Measurements from ENCODE around the gene FGF18.
A peak's percentile ranks its signal among the peaks of the same experiment; 100 is the strongest.

Gene FGF18

DNA sequence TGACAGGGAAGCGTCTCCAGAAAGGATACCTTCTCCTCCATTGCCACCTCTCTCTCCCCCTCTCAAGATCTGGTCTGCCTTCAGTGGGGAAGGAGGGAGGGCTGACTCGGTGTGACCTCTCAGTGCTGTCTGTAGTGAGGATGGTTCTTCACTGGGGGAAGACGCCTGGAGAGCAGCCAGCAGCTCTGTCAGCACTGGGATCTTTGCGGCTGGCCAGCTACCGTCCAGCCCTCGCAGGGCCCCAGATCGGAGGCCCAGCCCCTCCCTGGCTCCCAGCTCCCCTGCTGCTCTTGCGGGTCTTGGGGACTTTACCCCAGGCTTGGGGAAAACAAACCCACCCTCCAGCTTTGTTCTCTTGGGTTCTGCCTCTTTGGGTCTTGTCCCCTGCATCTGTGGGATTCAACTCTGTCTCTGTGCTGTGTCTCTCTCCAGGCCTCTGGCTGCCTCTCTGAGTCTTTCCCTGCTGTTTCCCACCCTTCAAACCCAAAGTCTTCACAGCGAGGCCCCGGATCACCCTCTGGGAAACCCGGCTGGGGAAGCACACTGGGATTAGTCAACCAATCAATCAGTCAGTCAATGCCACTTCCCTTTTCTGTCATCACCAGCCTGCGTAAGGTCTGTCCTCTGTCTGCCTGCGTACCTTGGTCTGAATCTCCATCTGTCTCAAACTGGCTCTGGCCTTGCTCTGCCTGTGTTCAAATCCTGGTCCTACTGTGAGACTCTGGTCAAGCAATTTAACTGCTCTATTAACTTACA, 23.0 kb downstream of the FGF18 start:
- DNase-seq (ENCODE audit: low read depth): no peak

DNA sequence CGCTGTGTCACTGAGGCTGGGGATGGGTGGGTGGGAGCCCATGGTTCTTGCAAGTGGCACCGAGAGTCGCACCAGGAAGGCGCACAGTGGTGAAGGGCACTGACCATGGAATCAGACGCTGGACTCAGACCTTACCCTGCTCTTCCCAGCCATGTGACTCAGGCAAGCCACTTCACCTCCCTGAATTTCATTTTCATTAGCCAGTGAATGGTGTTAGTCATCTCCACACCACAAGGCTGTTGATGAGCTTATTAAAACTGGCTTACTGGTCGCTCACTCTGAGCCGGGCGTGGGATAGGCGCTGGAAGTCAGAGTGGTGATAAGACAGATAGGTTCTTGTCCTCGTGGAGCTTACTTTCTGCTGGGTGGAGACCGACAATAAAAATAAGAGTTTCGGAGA, 25.1 kb downstream of the FGF18 start:
- no peak for DNase-seq (ENCODE audit: low read depth)

DNA sequence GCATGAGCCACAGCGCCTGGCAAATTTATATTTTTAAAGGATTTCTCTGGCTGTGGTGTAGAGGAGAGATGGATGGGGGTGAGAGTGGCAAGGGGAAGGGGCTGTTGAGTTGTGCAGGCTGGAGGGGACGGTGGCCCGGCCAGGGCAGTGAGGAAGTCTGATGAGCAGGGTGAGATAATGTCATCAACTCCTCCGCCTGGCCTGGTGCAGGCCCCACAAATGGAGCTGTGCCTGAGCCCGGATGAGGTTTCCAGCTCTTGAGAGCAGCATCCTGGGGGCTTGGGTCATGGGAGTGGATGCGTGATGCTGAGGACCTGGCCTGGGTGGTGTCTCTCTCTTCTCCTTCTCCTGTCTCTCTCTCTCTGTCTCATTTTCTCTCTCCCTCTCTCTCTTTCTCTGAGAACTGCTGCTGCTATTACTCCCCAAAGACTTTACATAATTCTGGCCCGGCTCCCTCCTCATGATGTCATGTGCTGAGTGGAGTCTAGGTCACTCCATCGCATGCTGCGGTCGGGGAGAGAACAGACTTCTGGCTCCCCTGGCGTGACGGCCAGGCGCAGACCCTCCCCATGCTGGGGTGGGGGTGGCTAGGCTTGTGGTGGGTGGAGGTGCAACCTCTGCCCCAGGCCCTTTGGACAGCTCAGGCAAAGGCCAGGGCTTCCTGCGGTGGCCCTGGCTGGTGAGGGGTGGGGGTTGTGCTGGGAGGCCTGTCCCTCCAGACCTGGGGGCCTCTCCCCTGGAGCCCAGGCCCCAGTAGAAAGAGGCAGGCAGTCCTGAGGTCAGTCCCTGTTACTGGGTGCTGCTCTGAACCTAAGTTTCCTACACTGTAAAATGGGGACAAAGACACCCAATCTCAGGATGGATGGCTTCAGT, 26.4 kb downstream of the FGF18 start:
- DNase-seq (ENCODE audit: low read depth): no peak

GRCh38 chr5:171447226-171447625, 27.8 kb downstream of the FGF18 start:
- no peak for DNase-seq (ENCODE audit: low read depth)

DNA sequence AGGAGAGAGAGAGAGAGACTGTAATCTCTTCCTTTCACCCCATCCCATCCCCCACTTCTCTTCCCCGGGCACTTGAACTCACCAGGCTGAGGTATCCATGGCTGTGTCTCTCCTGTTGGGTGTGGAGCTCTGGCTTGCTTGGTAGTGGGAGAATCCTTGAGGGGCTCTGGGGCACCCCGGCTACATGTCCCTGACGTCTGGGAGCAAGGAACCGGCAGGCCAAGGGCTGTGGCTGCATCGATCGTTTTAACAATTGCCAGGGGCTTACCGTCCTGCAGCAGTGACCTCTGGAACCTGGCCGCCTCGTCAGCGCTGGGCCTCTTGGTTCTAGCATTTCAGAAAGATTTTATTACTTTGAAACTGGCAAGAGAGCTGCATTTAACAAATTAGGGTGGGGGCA, 30.0 kb downstream of the FGF18 start:
- DNase-seq (ENCODE audit: low read depth): no peak

- DNase-seq (ENCODE audit: low read depth): peak; percentile 13
Observed at GRCh38 chr5:171450423-171451331, 31.2 kb downstream of the FGF18 start.

- DNase-seq (ENCODE audit: low read depth): no peak
Observed at GRCh38 chr5:171451421-171451820, 32.0 kb downstream of the FGF18 start.

GRCh38 chr5:171453056-171453725, 33.7 kb downstream of the FGF18 start:
- no peak for DNase-seq (ENCODE audit: low read depth)

GRCh38 chr5:171453988-171454387, 34.5 kb downstream of the FGF18 start:
- DNase-seq (ENCODE audit: low read depth): no peak

- DNase-seq (ENCODE audit: low read depth): no peak
Observed at GRCh38 chr5:171454549-171454948, 35.1 kb downstream of the FGF18 start.

- no peak for DNase-seq (ENCODE audit: low read depth)
Observed at GRCh38 chr5:171455522-171455921, 36.1 kb downstream of the FGF18 start.

GRCh38 chr5:171457208-171457981, 37.9 kb downstream of the FGF18 start:
- no peak for DNase-seq (ENCODE audit: low read depth)

DNA sequence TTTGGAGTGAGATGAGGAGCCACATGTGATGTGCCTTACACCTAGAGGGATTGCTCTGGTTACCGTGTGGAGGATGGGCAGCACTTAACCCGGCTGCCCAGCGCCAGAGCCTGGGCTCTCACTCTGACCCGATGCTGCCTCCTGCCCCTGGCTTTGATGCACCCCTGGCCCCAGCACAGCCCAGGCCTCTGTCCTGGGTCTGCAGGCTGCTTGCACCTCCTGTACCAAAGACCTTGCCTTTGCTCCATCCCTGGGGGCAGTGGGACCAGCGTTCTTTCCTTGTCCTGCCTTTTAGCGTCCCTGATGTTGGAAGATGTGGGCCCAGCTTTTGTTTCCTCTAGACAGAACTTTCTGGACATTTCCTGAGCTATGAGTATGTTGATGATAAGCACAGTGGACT, 40.4 kb downstream of the FGF18 start:
- DNase-seq (ENCODE audit: low read depth): no peak

DNA sequence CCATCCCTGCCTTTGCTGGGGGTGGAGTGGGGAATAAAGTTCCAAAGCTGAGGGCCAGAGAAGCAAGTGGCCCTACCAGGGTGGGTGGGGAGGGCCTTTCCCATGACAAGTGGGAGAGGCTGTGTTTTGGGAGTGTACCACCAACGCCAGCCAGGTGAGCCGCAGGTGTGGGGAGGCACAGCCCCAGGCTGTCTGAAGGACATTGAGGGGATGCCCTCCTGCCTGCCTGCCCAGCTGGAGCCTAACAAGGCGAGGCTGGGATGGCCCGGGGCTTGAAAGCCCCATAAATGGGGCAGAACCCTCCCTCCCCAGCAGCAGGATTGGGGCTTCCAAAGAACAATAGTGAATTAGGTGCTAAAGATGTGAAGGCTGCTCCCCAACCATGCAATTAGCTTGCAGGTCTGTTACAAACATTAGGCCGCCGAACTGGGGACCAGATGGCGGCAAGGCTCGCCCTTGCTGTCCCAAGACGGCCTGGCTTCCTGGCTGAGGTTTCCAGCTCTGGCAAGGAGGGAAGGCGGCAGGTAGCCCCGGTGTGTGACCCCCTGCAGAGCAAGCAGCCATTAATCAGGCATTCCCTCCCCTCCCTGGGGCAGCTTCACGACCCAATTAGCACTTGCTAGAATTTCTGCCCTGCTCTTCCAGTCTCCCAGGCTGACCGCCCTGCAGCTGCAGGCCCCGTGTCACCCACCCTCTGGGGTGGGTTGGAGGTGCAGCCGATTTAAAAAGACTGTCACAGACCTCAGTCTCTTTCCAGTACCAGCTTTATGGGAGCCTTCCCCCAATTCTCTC, 42.9 kb downstream of the FGF18 start:
- no peak for DNase-seq (ENCODE audit: low read depth)

GRCh38 chr5:171462928-171463861, 43.7 kb downstream of the FGF18 start:
- DNase-seq (ENCODE audit: low read depth): no peak

DNA sequence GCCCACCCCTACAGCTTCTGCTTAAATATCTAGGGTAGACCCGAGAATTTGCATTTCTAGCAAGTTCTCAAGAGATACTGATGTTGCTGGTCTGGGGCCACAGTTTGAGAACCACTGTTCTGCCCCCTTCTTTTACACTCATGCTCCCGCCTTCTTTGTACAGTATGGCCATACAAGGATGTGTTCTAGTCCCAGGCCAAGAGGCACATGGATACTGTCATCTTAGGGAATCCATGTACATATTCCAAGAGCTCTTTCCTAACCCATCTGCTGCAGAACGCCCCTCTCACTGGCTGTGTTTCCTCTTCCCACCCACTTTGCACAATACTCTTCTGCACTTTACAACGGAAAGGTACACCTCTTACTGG, 44.4 kb downstream of the FGF18 start:
- no peak for DNase-seq (ENCODE audit: low read depth)

DNA sequence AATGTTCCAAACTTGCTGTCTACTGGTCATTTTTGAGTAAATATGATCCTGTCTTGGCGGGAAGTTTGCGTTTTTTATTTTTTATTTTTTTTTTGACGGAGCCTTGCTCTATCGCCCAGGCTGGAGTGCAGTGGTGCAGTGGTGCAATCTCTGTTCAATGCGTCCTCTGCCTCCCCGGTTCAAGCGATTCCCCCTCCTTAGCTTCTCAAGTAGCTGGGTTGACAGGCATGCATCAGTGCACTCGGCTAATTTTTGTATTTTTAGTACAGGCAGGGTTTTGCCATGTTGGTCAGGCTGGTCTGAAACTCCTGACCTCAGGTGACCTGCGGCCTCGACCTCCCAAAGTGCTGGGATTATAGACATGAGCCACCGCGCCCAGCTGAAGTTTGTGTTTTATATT, 45.4 kb downstream of the FGF18 start:
- no peak for DNase-seq (ENCODE audit: low read depth)

DNA sequence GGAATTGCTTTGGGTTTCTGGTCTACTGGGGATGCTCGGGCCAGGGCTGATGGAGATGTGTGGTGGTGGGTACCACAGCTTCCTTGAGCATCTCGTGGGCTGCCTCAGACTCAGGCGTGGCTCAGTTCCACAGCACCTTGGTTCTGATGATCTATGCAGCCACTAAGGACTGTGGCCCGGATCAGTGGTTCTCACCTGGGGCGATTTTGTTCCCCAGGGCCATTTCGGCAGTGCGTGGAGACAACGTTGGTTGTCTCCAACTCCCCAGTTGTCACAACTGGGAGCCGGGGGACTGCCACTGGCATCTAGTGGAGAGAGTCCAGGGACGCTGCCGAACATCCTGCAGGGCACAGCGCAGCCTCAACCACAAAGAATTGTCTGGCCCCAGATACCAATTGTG, 47.7 kb downstream of the FGF18 start:
- DNase-seq (ENCODE audit: low read depth): no peak

DNA sequence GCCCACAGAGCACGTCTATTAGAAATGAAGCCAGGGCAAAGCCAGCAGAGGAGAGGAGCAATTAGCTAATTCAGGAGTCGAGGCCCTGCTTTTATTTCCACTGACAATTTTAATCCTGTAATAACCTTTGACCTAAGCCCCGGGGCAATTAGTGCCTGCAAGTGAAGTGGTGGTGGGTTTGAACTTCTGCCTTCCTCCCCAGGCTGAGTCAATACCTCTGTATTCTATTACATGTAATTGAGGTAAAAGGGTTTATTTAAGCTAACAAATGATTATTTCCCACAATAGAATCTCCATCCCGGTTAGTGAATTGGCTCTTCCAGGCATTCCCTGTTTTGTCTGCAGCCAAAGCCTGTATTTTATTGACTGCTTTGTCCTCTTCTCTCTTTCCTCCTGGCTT, 49.9 kb downstream of the FGF18 start:
- no peak for DNase-seq (ENCODE audit: low read depth)
